ENCODE results near the gene TMEM63C.
A peak's percentile ranks its signal among the peaks of the same experiment; 100 is the strongest.
"Not testable (repeated sequence)": the region's sequence is repeated elsewhere in the genome, so short reads cannot be mapped to it uniquely, and the experiment has no call there.

Gene TMEM63C

DNA sequence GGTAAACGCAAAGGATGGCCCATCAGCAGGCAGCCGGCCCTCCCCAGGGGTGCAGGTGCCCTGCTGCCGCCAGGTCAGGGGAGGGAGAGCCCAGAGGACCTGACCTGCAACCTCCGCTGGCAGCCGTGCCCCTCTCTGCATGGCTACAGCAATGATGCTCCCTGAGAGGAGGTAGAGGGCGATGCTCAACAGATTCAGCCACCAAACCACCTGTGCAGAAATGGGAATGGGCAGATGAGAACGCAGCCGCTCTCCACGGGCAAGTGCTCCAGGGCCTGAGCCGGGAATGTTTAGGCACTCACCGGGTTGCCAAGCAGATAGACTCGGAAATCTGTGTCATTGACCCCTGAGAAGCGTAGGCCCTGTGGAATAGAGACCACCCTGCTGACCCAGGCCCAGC lies 98.1 kb downstream of the TMEM63C start:
- no peak for DNase-seq

DNA sequence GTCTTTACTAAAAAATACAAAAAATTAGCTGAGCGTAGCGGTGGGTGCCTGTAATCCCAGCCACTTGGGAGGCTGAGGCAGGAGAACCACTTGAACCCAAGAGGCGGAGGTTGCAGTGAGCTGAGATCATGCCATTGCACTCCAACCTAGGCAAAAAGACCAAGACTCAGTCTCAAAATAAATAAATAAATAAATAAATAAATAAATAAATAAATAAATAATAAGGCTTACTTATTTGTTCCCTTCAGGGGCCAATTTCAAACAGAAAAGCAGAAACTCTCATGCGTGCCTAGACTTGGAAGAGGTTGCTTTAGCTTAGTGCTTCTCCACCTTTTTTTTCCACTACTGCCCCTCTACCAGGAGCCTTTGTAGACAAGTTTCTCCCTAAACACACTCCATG lies 99.3 kb downstream of the TMEM63C start:
- not testable (repeated sequence) for DNase-seq

- DNase-seq, result no peak
Measured at GRCh38 chr14:77281852-77282410, 100.3 kb downstream of the TMEM63C start.

DNA sequence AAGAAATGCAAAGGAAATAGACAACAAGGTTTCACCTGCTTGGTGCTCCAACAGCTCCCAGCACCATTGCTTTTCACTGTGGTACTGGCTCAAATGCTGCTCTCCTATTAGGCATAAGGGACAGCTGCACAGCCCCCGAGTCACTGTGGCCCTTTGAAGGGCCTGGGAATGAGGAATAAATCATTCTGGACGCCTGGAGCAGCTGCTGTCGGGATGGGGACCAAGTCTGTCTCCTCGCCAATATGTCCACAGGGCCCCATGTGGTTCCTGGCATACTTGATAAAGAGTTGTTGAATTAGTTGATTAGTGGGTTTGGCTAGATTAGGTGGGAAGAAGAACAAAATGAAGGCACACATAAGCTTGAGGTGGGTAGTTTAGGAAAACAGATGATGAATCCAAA lies 102.5 kb downstream of the TMEM63C start:
- no peak for DNase-seq

DNA sequence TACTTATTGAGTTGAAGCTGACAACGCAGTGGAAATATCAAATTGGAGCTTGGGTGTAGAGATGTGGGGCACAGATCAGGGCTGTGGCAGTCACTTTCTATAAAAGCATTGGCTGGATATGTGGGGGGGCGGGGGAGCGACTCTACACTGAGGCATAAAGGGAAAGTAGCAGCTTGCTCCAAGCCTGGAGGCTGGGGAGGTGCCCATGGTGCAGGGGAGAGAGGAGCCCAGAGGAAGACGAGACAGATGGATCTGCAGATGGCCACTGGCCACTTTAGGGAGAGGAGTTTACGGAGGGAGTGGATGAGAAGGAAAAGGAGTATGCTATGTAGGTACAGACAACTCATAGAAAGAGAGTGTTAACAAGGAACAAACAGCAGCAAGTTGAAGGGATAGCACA lies 102.9 kb downstream of the TMEM63C start:
- no peak for DNase-seq

GRCh38 chr14:77286576-77286975 lies 105.0 kb downstream of the TMEM63C start:
- no peak for DNase-seq

GRCh38 chr14:77290705-77291104 lies 109.1 kb downstream of the TMEM63C start:
- no peak for DNase-seq

DNA sequence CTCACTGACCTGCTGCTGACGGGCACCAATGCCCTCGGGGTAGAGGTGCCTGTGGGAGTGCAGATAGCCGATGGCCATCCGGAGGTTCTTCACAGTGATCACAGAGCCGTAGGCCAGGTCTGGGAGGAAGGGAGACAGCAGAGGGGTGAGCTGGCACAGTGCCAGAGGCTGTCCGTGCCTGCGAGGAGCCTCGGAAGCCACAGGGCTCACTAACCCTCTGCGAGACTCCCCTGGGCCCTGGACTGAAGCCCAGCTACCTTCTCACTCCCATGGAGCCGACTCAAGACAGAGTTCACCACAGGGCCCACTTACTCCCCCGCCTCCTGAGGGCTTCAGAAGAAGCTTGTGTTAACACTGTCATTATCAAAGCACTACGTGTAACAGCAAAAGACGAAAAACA lies 114.6 kb downstream of the TMEM63C start:
- DNase-seq, result no peak

- no peak for DNase-seq
Measured at GRCh38 chr14:77296906-77297305, 115.3 kb downstream of the TMEM63C start.

GRCh38 chr14:77299771-77300170 lies 118.2 kb downstream of the TMEM63C start:
- DNase-seq, result no peak

DNA sequence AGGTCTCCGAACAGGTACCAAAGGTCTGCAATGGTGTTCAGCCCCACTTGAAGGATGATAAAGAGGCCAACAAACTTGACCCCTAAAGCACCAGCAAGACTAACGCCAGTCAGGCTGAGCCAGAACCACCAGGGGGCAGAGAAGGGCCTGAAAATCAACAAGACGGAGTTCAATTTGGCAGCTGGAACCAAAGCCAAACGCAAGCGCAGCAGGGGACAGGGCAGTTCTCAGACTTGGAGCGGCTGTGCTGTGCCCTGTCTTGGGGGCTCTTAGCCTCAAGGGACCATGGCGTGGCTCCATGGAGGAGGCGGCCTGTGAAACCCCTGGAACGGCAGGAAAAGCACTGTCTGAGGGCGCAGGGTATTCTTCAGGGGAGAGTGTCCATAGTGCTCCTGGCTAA lies 119.5 kb downstream of the TMEM63C start:
- peak; percentile 48 to 57 for DNase-seq

DNA sequence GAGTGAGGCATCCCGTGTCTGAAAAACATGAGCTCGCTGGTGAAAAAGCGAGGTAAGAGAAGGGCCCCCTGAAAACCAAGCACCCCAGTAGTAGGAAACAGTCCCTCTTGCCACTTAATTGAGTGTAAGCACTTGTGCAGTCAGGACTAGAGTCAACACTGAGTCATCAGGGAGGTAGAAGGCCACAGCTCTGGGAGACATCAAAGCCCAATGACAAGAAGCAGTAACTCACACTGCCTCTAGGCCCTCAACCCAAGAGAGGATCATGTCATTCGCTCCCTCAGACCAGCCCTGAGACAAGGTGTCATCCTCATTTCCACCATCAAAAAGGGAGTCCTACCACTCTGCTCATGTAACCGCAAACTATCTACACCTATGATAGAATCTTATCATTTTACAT lies 121.3 kb downstream of the TMEM63C start:
- DNase-seq, result no peak

DNA sequence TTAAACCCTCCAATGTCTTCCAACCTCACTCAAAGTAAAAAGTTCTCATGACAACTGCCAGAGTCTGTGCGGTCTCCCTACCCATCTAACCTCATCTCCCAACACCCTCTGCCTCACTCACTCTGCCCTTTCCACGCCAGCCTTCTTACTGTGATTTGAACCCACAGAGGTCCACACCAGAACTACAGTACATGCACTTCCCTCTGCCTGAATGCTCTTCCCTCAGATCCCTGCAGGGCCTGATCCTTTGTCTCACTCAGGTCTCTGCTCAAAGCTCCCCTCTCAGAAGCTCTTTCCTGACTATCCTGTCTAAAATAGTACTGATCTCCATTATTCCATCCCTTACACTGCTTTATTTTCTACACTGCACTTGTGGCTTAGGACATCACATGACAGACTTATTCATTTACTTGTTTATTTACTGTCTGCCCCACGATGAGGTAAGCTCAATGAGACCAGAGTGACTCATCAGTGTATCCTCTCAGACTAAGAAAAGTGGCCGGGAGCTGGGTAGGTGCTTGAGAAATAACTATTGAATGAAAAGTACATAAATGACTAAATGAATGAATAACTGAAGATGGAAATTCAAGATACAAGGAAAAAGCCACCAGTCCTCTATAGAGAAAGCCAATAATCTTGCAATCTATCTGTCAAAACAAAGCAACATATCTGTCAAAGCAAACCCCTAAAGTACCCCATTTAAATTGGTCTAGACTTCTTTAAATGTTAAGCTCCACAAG lies 122.0 kb downstream of the TMEM63C start:
- no peak for DNase-seq

DNA sequence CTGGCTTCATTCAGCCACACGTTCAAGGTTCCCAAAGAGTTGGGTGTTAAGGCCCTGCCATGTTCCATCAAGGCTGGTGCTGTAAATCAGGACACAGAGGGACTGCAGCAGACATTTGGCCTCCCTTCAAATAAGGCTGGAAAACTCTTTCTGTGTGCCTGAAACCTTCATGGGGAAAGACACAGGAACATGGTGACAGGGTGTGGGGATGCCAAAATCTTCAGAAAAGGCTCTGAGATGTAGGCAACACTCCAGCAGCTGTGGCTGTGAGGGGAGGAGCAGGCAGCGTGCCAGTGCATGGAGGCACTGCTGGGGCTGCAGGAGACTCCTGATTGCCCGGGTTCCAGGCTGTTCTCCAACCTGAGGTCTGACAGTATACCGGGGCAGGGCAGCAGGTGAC lies 124.1 kb downstream of the TMEM63C start:
- DNase-seq, result no peak

- no peak for DNase-seq
Measured at GRCh38 chr14:77306416-77306815, 124.8 kb downstream of the TMEM63C start.

DNA sequence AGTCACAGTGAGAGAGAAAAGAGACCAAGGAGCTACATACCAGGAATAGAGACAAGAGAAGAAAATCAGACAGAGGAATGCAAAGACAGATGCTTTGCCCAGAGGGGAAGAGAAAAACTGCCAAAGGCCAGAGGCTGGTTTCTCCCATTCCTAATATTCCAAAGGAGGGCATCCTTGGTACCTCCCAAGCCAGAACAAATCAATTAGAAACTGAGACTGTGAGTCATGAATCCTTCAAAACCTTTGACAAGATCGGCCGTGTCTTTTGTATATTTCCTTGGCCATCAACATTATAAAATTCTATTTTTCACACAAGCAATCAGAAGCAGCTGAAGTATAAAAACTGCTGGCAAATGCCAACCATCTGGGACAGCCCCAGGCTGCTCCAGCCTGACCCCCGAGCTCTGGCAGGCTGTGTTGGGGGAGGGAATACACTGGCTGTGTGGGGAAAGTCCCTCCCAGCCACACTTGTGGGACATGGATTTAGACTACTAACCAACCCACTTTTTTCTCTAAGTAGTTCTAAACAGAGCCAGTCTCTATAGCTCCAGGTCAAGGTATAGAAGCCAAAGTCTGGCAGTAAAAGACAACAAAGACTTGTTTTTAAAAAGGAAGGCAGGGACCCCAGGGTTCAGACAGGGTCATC lies 125.4 kb downstream of the TMEM63C start:
- DNase-seq, result no peak

Data from CD4-positive, alpha-beta T cell treated with Interleukin-4 for 1 hour (primary cell).